Gastroesophageal sphincter (tissue), 4 donors: ENCODE data around the gene BLOC1S3. TPM values are rescaled to one million over a fixed set of nuclear protein-coding genes. Genes with fewer than 3 reads are reported as not detected.

ENCODE experiments used
- ATAC-seq: fragments of 150-250 bp; one replicate; pipeline ENCODE4 v1.9.1; 2016; ENCODE audit warnings: mild to moderate bottlenecking, moderate library complexity
- H3K27ac ChIP-seq, 4 donors: fragments of 200-600 bp; sonication (generic) in 3 of 4; 1 replicate in 3 of 4; 2 replicates in 1 of 4; pipeline ENCODE4 v1.5.1; 2016 to 2019
- H3K27me3 ChIP-seq: fragments of 200-600 bp; sonication (generic); one replicate; pipeline ENCODE4 v1.5.1; 2019
- H3K36me3 ChIP-seq, 2 donors: fragments of 200-600 bp; sonication (generic); one replicate each; pipeline ENCODE4 v1.5.1; 2019; ENCODE audit warnings: control low read depth in 1 of 2
- H3K4me1 ChIP-seq, 3 donors: fragments of 200-600 bp; sonication (generic); 1 replicate in 2 of 3; 2 replicates in 1 of 3; pipeline ENCODE4 v1.5.1; 2016 to 2019; ENCODE audit warnings: control low read depth in 2 of 3
- H3K4me3 ChIP-seq, 2 donors: fragments of 200-600 bp; sonication (generic); one replicate each; pipeline ENCODE4 v1.5.1; 2019; ENCODE audit warnings: mild to moderate bottlenecking in 1 of 2, moderate library complexity in 1 of 2
- H3K9me3 ChIP-seq, 3 donors: fragments of 200-600 bp; sonication (generic); one replicate each; pipeline ENCODE4 v1.5.1; 2017 to 2019; ENCODE audit warnings: control low read depth in 2 of 3
- CTCF ChIP-seq, 4 experiments: fragments of 200-600 bp in 2 of 4; fragments of 450-650 bp in 2 of 4; sonication (generic) in 1 of 4; IDR thresholded peaks; one replicate each; pipeline ENCODE4 v1.5.1; 2017 to 2019; ENCODE audit warnings: antibody characterized with exemption in 4 of 4, mild to moderate bottlenecking in 2 of 4, moderate library complexity in 2 of 4
- EP300 ChIP-seq: sonication (generic); formaldehyde crosslinking; IDR thresholded peaks from one replicate; pipeline ENCODE4 v1.6.1; 2017; ENCODE audit warnings: antibody characterized with exemption, mild to moderate bottlenecking
- POLR2A ChIP-seq, 2 donors: fragments of 450-650 bp; IDR thresholded peaks; one replicate each; pipeline ENCODE4 v1.6.1; 2017; ENCODE audit warnings: antibody characterized with exemption in 2 of 2, mild to moderate bottlenecking in 2 of 2, moderate library complexity in 1 of 2
- POLR2AphosphoS5 ChIP-seq: sonication (generic); formaldehyde crosslinking; IDR thresholded peaks from one replicate; pipeline ENCODE4 v1.6.1; 2017; ENCODE audit warnings: antibody characterized with exemption
- WGBS, 2 donors: methylation state at CpG; one replicate each; pipeline ENCODE4 v1.1.5; 2018; ENCODE audit warnings: low coverage in 1 of 2; 5-methylcytosine and 5-hydroxymethylcytosine counted together
- total RNA-seq, 4 donors: library from RNA; depleted of rRNA; stranded (reverse); fragments of >200 nt; gene quantifications; one replicate each; pipeline ENCODE4 v1.1.0, GENCODE V29; 2016

The BLOC1S3 gene
- total RNA-seq, 4 donors from 2014 or later: 5.0 to 17.0 (median 7.8) TPM

- WGBS, 2 donors: 24 to 80% methylated on average over 2 to 5 of the region's 32 CpGs
- no peak overlapping the region for H3K4me3 ChIP-seq
Observed at GRCh38 chr19:45161738-45162607, 16.6 kb upstream of the BLOC1S3 start.

GRCh38 chr19:45162608-45163143, 15.9 kb upstream of the BLOC1S3 start:
- Histone ChIP-seq H3K36me3 (no peaks in the 10 kb centered on the region), H3K4me3 (no peak overlapping the region), H3K27ac (no peak overlapping the region), H3K4me1 (peaks cover 0 to 14% (median 0%) of the 10 kb centered on the region in 3 donors), H3K27me3 (peaks cover 57% of the 10 kb centered on the region), H3K9me3 (no peaks in the 10 kb centered on the region)
- ATAC-seq: no peak
- 75% methylated on average over 5 of the region's 18 CpGs; no CpG with 5 or more reads in 1 of the 2 donors for WGBS, 2 donors
- TF ChIP-seq EP300: no peak
- TF ChIP-seq POLR2A (IDR thresholded peaks at IDR 0.05): no peak
- TF ChIP-seq POLR2AphosphoS5: no peak
- no peak for TF ChIP-seq CTCF (IDR thresholded peaks at IDR 0.05)

More at GRCh38 chr19:45161738-45162607, 16.6 kb upstream of the BLOC1S3 start:
- no peak for TF ChIP-seq POLR2AphosphoS5
- no peak for TF ChIP-seq EP300
- TF ChIP-seq CTCF (IDR thresholded peaks at IDR 0.05): peak in 3 of 4 experiments; percentile 16 to 51 (median 35)
- ATAC-seq: no peak
- H3K9me3 ChIP-seq: no peaks in the 10 kb centered on the region
- H3K4me1 ChIP-seq: peaks cover 0 to 14% (median 0%) of the 10 kb centered on the region in 3 donors
- H3K27me3 ChIP-seq: peaks cover 62% of the 10 kb centered on the region
- H3K36me3 ChIP-seq: no peaks in the 10 kb centered on the region
- no peak overlapping the region for H3K27ac ChIP-seq

DNA sequence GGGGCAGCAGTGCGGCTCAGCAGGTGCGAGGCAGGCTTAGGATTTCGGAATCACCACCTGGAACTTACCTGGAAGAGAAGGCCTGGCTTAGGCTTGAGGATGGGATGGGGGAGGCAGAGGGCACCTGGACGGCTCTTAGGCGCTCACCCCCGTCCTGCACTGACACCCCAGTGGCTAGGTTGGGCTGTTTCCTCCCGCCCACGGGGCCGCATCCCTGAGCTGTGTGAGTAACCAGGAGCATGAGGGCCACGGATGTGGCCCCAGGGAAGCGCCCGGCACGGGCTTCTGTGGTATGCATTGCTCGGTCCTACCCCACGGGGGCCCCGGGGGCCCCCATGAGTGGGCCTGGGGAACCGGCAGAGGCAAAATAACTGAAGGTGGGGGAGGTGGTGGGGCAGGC, 15.4 kb upstream of the BLOC1S3 start:
- Histone ChIP-seq H3K27me3 (peaks cover 52% of the 10 kb centered on the region), H3K36me3 (no peaks in the 10 kb centered on the region), H3K4me3 (no peak overlapping the region), H3K4me1 (peaks cover 0 to 14% (median 0%) of the 10 kb centered on the region in 3 donors), H3K27ac (no peak overlapping the region), H3K9me3 (no peaks in the 10 kb centered on the region)
- no peak for ATAC-seq
- no peak for TF ChIP-seq POLR2AphosphoS5
- no peak for TF ChIP-seq POLR2A (IDR thresholded peaks at IDR 0.05)
- no peak for TF ChIP-seq EP300
- TF ChIP-seq CTCF (IDR thresholded peaks at IDR 0.05): no peak
- WGBS, 2 donors: no CpG with 5 or more reads among the region's 17 CpGs

GRCh38 chr19:45163751-45164460, 14.7 kb upstream of the BLOC1S3 start:
- WGBS, 2 donors: 67 to 80% methylated on average over 1 to 2 of the region's 15 CpGs
- H3K4me1 ChIP-seq: peaks cover 0 to 14% (median 0%) of the 10 kb centered on the region in 3 donors
- H3K27me3 ChIP-seq: peaks cover 44% of the 10 kb centered on the region
- H3K36me3 ChIP-seq: peaks cover 0 to 1% of the 10 kb centered on the region in 2 donors
- no peak for TF ChIP-seq CTCF (IDR thresholded peaks at IDR 0.05)
- TF ChIP-seq POLR2A (IDR thresholded peaks at IDR 0.05): no peak
- TF ChIP-seq EP300: no peak
- no peak for TF ChIP-seq POLR2AphosphoS5
- no peaks in the 10 kb centered on the region for H3K9me3 ChIP-seq
- H3K27ac ChIP-seq: no peak overlapping the region
- ATAC-seq: no peak
- H3K4me3 ChIP-seq: no peak overlapping the region
